HG02623 (cell line): Measurements from ENCODE around the gene ABLIM3.

ENCODE experiments used
- ATAC-seq: cut with Tn5 transposase; IDR thresholded peaks from one replicate; pipeline ENCODE4 v1.9.1; 2021; ENCODE audit warnings: moderate library complexity; ENCODE audit not compliant: unreplicated experiment

ABLIM3 gene

GRCh38 chr5:149156435-149157083, 15.3 kb downstream of the ABLIM3 start:
- no peak for ATAC-seq

DNA sequence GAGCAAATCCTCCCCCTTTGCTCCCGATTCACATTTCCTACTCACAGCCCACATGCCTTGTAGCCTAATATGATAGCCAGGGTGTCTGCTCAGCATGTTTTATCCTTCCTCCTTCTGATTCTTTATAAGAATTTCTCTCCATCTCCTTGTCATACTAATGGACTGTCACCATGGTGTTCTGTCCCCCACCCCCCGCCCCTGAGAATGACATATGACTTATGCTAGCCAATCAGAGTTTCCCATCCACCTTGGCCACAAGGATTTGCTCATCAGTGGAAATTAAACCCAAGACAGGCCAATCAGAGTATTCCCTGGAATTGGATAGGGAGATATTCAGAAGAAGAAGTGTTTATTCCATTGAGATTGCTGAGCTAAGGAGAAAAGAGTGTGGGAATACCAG, 16.0 kb downstream of the ABLIM3 start:
- no peak for ATAC-seq

DNA sequence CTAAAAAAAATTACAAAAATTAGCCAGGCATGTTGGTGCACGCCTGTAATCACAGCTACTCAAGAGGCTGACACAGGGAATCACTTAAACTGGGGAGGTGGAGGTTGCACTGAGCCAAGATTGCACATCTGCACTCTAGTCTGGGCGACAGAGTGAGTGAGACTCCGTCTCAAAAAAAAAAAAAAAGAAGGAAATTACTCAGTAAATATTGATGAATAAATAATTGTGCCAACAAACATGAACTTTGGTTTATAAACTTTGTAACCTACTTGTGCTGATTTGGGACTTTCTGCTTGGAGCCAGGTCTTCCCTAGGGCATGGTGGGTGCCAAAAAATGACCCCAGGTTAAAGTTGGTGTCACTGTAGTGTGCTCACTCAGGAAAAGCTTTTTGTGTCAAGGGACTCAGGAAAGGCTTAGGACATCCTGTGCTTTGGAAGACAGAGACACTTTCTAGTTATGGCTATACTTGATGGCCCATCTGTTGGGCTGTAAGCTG, 19.0 kb downstream of the ABLIM3 start:
- no peak for ATAC-seq

DNA sequence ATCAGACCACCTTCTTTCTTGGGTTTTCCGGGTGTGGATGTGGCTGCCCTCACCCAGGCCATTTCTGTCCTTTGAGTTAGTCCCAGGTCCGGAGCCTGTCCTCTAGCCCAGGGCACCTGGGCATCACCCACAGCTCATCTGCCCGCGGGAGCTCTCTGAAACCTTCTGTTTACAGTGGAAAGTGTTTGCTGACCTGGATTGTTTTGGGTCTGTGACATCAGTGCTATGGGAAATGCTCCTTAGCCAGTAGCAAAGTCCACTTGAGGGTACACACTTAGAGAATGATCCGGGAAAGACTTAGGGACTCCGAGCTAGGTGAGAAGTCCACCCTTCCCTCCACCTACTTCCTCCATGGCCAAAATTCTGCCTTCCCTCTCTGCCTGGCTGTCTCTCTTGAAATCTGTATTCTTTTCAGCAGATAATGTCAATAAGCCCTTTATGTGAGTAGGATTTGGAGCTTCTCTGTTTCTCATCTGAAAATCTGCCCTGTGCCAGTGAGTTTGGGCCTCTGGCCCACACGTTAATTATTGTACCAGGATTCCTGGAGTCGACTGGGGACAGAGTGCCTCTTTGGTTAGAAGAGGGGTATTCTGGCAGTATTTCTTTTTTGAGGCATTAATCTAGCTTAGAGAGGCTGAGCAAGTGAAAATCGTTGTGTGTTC, 19.9 kb downstream of the ABLIM3 start:
- no peak for ATAC-seq

GRCh38 chr5:149161850-149162249, 20.6 kb downstream of the ABLIM3 start:
- no peak for ATAC-seq

- ATAC-seq: peak; percentile 77
These were observed 21.2 kb downstream of the ABLIM3 start for GRCh38 chr5:149162401-149163084.

DNA sequence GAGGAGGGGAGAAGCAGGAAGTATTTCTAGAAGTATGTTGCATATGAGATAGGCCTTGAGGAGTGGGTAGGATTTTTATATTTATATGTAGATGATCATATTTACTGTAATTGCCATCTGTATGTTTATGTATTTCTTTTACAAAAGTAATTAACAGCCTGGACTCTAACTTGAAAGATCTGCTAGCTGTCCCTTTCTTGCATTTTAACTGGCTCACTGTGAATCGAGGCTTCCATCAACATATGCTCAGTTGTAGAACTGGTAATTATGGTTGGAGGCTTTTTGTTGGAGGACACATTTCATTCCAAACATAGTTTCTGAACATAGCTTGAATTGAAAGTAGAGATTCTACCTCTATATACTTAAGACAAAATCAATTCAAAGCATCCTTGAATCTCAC, 23.4 kb downstream of the ABLIM3 start:
- no peak for ATAC-seq

DNA sequence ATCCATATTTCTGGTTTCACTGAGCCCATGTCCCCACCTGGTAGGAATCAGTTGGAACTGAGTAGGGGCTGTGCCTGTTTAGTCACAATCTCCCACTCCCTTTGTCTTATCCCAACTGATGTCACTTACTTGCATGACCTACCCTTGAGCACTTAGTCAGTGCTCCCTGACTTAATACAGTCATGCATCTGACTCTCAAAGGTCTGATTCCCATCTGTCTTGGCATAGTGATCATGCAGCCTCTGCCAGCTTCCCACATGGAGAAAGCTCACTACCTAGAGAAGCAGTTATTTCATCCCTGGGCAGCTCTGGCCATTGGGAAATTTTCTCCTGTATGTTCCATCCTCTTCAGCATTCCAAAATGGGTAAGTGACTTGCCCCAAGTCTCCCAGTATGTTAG, 24.8 kb downstream of the ABLIM3 start:
- ATAC-seq: no peak

DNA sequence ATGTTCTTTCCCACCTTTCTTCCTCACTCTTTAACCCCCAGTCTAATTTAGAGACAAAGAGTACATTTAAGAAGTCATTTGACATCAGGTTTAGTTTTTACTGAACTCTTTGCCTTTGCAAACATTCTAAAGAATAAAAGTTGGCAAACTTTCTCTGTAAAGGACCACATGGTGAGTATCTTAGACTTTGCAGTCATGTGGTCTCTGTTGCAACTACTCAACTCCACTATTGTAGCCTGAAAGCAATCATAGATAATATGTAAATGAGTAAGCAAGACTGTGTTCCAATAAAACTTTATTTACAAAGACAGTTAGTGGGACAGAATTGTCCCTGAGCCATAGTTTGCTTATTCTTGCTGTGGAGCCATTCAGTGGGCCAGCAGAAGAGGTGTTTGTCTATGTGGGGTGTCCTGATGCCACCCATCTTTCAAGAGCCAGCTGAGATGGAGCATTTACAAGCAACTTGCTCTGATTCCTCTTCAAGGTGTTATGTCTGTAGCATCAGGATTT, 25.4 kb downstream of the ABLIM3 start:
- no peak for ATAC-seq

- ATAC-seq: no peak
These were observed 27.1 kb downstream of the ABLIM3 start for GRCh38 chr5:149168276-149168906.

DNA sequence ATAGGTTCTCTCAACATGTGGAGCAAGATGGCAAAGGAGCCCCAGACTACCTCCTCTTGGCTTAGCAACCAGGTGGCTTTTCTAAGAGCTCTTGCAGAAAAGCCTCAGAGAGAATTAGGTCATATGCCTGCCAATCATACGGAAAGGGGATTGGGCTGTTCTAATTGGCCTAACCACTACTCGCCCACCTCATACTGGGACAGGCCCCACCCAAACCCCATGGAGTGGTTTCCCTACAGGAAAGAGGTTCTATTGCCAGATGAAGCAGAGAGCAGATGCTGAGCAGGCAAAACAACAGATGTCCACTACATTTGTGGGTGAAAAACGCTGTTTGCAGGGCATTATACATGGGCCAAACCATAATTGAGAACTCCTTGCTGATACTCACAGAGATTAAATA, 29.0 kb downstream of the ABLIM3 start:
- no peak for ATAC-seq

GRCh38 chr5:149172261-149172660, 31.0 kb downstream of the ABLIM3 start:
- ATAC-seq: peak; percentile 77

DNA sequence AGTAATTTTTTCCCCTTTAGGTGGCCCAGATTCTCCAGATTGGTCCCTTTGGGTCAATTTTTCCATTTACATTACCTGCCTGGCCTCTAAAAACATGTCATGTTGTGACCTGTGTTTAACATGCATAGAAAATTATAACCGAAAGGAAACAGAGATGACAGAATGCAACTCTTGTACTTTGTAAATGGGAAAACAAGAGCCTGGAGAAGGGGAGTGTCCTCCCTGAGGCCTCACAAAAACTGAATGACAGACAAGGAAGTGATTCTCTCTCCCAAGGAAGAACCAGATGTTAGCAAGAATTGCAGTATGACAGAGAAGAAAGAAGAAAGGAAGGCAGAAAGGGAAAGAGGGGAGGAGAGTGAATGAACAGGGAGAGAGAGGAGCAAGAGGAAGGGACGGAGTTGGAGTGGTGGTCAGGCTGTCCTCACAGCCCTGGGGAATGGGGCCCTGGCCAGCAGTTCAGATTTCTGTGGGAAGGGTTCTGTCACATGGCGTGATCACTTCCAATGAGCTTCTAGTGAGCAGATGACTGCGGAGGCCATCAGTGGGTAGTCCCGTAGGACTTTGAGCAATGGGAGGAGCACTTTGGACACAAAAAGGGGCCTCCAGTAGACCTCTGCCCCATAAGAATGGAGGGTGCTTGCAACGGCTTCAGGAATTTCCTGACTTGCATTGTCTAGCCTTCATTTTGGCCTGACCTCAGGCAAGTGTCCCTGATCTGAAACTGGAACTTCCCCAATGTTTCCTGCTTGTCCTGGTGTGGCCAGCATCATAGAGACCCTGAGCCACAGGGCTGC, 31.6 kb downstream of the ABLIM3 start:
- no peak for ATAC-seq

DNA sequence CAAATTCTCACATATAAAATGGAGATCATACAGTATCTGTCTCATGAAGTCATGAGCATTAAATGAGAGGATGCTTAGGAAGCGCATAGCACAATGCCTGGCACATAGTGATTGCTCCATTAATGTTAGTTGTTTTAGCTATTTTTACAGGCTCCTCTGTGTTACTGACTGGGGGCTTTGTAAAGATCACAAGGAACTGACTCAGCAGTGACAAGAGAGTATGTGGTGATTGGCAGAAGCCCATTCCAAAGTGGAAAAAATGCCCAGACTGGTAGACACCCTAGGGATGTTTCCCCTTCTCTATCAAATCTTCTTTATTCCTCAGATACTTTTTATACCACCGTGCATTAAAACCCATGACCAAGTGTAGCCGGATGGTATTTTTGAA, 33.5 kb downstream of the ABLIM3 start:
- no peak for ATAC-seq

DNA sequence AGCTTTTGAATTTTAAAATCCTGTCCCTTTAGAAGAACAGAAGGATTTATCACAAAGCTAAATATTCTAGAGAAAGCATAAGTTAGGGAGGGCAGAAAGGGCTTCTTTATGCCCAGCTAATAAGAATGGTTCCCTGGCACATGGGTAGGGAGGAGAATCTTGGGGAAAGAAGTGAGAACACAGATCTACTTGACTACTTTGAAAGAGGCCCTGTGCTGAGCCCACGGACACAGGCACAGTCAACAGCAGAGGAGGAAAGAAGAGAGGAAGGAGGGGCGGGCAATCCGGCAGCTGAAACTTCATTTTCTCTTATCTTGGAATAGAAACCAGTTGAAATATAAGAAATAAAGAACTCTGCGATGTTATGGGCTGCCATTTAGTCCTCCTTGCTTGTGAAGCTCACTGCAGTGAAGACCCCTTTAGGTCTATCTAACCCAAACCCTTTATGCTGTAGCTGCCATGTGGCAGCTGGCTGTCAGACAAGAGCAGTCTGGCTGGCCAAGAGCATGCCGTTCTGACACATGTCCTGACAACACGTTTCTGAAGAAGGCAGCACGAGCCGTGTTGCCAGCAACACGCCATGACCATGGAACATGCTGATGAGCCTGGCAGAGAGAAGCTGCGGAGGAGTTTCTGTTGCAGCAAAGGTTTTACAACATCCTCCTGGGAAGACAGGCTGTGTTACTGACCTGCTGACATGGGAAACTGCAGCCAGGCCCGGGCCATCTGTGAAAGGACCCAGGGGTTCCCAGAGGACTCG, 34.2 kb downstream of the ABLIM3 start:
- ATAC-seq: no peak

- ATAC-seq: no peak
These were observed 36.1 kb downstream of the ABLIM3 start for GRCh38 chr5:149177339-149177843.

- ATAC-seq: no peak
These were observed 36.7 kb downstream of the ABLIM3 start for GRCh38 chr5:149177911-149178565.

- ATAC-seq: no peak
These were observed 40.4 kb downstream of the ABLIM3 start for GRCh38 chr5:149181732-149182131.

DNA sequence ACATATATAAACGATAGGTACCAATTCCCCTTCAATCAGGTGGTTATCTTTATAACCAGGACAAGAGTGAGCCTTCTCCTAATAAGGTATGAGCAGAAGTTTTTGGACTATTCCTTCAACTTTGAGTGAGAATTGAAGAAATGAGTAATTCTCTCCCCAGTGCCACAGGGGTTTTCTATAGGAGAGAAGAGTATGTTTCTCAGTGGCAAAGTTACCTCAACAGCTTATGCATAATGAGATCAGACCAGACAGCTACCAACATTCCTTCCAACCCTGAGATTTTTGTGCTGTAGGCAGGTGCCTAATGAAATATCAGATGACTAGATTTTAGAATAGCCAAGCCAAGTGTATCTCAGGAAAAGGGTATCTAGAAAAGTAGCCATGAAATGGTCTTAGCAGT, 40.9 kb downstream of the ABLIM3 start:
- ATAC-seq: no peak
